ENCODE results near the gene SLC25A47.
"Not testable (repeated sequence)": the region's sequence is repeated elsewhere in the genome, so short reads cannot be mapped to it uniquely, and the experiment has no call there.

SLC25A47 gene

DNA sequence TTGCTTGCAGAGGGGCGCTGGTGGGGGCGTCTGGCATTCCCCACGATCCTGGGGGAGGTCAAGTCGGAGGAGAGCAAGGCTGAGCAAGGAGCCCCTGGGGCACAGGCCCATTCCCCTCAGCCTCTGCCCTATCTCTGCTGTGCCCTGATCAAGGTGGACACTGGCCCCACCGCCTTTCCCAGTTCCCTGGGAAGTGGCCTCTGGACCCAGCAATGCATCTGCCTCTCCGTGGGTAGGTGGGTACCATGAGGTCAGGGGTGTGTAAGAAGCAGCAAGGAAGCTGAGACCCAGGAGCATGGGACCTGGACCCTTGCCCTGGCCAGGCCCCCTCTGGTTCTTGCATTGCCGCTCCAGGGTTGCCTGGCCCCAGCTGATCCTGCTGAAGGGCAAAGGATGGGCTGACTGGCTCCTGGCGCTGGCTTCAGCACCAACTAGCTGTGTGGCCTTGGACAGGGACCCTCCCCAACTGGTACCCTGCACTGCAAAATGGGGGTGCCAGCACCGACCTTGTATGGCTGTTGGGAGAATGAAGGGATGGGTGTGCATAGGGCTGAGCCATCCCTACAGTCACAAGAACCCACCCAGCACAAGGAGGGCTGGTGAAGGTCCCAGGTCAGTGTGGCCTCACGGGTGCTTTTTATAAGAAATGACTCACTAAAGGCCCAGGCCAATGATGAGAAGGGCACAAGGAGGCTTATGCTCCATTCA lies 36.5 kb upstream of the SLC25A47 start:
- Mint-ChIP-seq H3K4me1 (ENCODE audit: low read depth) (peaks cover 6% of the 10 kb centered on the region), H3K4me3 (no peak overlapping the region), H3K36me3 (ENCODE audit: low read depth) (peaks cover under 1% of the 10 kb centered on the region), H3K9me3 (no peaks in the 10 kb centered on the region), H3K27me3 (ENCODE audit: low read depth) (no peaks in the 10 kb centered on the region), H3K27ac (no peak overlapping the region)

GRCh38 chr14:100287202-100287997 lies 35.7 kb upstream of the SLC25A47 start:
- Mint-ChIP-seq H3K4me3 (no peak overlapping the region), H3K4me1 (ENCODE audit: low read depth) (peaks cover 6% of the 10 kb centered on the region), H3K9me3 (no peaks in the 10 kb centered on the region), H3K27ac (no peak overlapping the region), H3K36me3 (ENCODE audit: low read depth) (no peaks in the 10 kb centered on the region), H3K27me3 (ENCODE audit: low read depth) (no peaks in the 10 kb centered on the region)

DNA sequence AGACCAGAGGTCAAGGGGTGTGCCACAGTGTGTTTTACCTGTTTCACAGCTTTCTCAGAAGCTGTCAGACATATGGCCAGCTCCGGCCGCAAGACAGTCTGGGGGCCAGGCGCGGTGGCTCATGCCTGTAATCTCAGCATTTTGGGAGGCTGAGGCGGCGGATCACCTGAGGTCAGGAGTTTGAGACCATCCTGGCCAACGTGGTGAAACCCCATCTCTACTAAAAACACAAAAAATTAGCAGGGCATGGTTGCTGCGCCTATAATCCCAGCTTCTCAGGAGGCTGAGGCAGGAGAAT lies 35.2 kb upstream of the SLC25A47 start:
- H3K36me3 Mint-ChIP-seq (ENCODE audit: low read depth); H3K9me3 Mint-ChIP-seq; H3K4me3 Mint-ChIP-seq; H3K27me3 Mint-ChIP-seq (ENCODE audit: low read depth); H3K27ac Mint-ChIP-seq; H3K4me1 Mint-ChIP-seq (ENCODE audit: low read depth): not testable (repeated sequence)

DNA sequence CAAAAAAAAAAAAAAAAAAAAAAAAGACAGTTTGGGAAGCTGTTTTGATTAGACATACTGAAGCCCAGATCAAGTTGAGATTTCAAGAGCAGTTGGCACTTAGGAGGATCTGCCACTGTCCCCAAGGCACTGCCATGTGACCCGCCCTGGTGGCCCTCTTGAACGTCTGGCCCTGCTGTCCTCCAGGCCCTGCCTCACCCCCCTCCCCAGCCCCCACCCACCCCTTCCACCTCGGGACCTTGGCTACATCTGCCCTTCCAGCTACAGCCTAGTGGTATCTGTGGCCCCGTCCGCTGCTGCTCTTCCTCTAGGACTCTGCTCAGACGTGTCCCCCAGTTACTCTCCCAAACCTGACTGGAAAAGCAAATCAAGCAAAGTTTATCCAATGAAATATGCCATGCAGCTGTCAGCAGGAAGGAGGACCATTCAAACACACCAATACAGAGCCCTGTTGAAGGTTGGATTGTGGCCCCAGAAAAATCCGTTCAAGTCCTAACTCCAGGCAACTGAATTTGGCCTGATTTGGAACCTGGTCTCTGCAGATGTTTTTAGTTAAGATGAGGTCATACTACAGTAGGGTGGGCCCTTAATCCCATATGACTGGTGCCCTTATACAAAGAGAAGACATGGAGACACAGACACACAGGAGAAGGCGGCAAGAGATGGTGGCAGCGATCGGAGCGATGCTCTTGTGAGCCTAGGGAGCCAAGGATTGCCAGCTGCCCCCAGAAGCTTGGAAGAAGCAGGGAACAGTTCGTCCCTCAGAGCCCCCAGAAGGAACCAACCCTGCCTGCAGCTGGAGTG lies 34.6 kb upstream of the SLC25A47 start:
- Mint-ChIP-seq H3K36me3 (ENCODE audit: low read depth) (no peaks in the 10 kb centered on the region), H3K27ac (no peak overlapping the region), H3K27me3 (ENCODE audit: low read depth) (no peaks in the 10 kb centered on the region), H3K4me1 (ENCODE audit: low read depth) (peaks cover 6% of the 10 kb centered on the region), H3K4me3 (no peak overlapping the region), H3K9me3 (no peaks in the 10 kb centered on the region)

DNA sequence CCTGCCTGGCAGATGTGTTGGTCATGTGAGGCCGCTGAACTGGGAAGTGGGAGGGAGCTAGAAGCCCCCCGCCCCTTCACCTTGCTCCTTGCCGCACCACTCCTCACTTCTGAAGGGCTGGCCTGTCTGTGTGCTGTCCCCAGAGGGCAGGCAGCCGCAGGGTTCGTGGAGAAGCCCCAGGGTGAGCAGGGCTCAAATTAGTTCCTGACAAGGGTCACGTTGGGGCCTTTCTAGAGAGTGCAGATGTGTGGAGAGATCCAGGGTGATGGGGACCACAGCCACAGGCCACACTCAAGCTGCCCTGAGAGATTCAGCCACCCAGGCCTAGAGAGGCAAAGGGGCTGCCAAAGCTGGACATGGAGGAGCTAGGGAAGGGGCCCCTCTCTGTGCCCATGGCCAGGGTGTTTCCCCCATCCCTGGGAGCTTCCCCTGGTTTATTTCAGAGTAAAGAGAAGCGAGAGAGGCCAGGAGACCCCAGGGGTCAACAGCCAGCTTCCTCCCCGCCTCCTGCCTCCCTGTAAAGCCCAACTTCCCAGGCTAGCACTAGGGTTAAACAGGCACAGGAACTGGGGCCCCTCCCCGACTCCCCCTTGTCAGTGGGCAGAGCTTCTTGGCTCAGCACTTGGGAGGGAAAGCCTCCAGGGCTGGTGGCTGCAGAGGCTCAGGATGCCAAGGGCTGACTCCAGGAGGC lies 33.1 kb upstream of the SLC25A47 start:
- no peaks in the 10 kb centered on the region for H3K27me3 Mint-ChIP-seq (ENCODE audit: low read depth)
- peaks cover 4% of the 10 kb centered on the region for H3K4me1 Mint-ChIP-seq (ENCODE audit: low read depth)
- no peak overlapping the region for H3K4me3 Mint-ChIP-seq
- H3K9me3 Mint-ChIP-seq: no peaks in the 10 kb centered on the region
- H3K27ac Mint-ChIP-seq: no peak overlapping the region
- no peaks in the 10 kb centered on the region for H3K36me3 Mint-ChIP-seq (ENCODE audit: low read depth)

DNA sequence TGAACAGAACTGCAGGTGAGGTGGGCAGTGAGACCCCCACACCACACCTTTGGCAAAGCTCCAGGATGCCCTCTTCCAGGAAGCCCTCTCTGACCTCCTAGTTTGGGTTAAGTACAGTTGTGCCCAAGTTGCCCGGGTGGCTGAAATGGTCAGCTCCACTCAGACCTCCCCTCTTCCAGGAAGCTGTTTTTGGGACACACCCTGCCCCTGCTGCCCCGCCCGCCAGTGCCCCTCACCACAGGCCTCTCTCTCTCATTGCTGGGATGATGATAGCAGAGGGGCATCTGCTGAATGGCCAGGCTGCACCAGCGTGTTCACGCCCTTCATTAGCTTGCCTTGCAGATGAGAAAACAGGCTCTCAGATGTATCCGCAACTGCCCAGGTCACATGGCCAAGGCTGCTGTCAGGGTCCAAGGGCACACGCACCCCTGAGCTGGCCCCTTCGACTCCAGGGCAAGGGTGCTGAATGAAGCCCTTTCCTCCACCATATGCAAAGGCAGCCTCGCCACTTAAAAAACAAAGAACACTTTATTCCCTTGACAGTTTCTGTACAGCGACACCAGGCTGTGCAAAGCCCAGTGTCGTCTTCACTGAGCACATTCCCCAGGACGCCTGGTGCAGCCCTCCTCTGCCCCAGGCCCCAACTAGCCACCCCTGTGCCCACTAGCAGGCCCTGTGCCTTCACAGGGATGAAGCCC lies 32.4 kb upstream of the SLC25A47 start:
- H3K27me3 Mint-ChIP-seq (ENCODE audit: low read depth): no peaks in the 10 kb centered on the region
- H3K4me1 Mint-ChIP-seq (ENCODE audit: low read depth): peaks cover 4% of the 10 kb centered on the region
- H3K36me3 Mint-ChIP-seq (ENCODE audit: low read depth): no peaks in the 10 kb centered on the region
- H3K9me3 Mint-ChIP-seq: no peaks in the 10 kb centered on the region
- H3K27ac Mint-ChIP-seq: no peak overlapping the region
- H3K4me3 Mint-ChIP-seq: no peak overlapping the region

DNA sequence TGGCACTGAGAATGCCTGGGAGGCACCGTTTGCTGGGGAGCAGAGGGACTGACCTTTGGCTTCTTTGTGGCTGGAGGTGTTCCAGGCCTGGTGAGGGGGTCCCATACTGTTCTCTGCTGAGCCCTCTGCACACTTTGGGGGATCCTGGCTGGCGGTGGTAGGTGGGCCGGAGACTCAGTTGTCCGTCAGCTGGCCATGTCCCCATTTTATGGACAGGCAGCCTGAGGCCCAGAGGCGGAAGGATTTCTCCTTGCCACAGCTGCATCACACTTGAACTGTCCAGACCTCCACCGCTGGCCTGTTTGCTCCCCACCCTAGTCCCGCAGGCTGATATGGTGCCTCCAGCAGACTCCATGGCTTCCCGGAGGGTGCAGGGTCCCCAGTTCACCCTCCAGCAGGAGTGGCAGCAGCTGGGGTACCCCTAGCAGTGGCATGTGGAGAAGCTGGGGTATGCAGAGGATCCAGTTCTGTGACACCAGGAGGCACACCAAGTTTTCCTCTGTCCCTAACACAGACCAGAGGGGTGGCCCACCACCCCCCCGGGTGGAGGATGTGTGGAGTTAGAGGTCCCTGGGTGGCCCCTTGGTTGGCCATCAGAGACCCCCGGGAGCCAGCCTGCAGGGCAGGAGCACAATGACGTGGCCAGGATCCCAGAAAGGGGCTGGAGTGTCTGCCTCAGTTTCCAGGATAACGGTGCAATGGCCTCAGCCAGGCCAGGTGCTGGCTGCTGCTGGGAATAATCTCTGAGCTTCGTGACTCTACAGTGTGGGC lies 31.6 kb upstream of the SLC25A47 start:
- Mint-ChIP-seq H3K4me3 (no peak overlapping the region), H3K4me1 (ENCODE audit: low read depth) (peaks cover 1% of the 10 kb centered on the region), H3K27ac (no peak overlapping the region), H3K9me3 (no peaks in the 10 kb centered on the region), H3K27me3 (ENCODE audit: low read depth) (no peaks in the 10 kb centered on the region), H3K36me3 (ENCODE audit: low read depth) (no peaks in the 10 kb centered on the region)

- Mint-ChIP-seq H3K4me1 (ENCODE audit: low read depth) (peaks cover 1% of the 10 kb centered on the region), H3K4me3 (no peak overlapping the region), H3K27ac (no peak overlapping the region), H3K36me3 (ENCODE audit: low read depth) (peaks cover 4% of the 10 kb centered on the region), H3K9me3 (no peaks in the 10 kb centered on the region), H3K27me3 (ENCODE audit: low read depth) (no peaks in the 10 kb centered on the region)
These were observed 30.8 kb upstream of the SLC25A47 start for GRCh38 chr14:100292301-100292775.

DNA sequence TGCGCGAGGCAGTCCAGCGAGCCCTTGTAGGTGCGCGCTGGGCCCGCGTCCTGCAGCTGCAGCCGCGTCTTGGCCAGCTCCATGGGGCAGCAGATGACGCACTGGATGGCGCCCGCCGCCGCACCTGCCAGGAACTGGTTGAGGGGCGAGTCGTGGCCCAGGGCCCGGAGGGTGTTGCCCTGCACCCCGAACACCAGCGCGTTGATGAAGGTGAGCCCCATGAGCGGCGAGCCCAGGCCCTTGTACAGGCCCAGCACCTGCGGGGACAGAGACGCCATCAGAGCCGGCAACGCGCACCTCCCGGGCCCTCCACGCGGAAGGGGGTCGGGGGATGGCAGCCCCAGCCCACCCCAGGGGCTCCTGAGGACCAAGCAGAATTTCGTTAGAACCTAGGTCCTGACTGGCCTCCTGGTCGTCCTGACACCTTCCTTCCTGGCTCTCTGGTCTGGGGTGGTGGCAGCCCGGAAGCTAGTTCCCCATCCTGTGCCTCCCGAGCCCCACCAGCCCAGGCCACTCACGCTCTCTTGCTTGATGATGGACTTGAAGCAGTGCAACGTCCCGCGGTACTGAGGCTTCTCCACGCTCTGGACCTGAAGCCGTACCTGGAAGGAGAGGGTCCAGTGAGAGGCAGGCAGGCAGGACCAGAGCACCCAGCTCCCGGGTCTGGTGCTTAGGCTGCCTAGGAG lies 30.2 kb upstream of the SLC25A47 start:
- Mint-ChIP-seq H3K4me3 (no peak overlapping the region), H3K4me1 (ENCODE audit: low read depth) (peaks cover 1% of the 10 kb centered on the region), H3K9me3 (no peaks in the 10 kb centered on the region), H3K27ac (no peak overlapping the region), H3K27me3 (ENCODE audit: low read depth) (no peaks in the 10 kb centered on the region), H3K36me3 (ENCODE audit: low read depth) (peaks cover 4% of the 10 kb centered on the region)

DNA sequence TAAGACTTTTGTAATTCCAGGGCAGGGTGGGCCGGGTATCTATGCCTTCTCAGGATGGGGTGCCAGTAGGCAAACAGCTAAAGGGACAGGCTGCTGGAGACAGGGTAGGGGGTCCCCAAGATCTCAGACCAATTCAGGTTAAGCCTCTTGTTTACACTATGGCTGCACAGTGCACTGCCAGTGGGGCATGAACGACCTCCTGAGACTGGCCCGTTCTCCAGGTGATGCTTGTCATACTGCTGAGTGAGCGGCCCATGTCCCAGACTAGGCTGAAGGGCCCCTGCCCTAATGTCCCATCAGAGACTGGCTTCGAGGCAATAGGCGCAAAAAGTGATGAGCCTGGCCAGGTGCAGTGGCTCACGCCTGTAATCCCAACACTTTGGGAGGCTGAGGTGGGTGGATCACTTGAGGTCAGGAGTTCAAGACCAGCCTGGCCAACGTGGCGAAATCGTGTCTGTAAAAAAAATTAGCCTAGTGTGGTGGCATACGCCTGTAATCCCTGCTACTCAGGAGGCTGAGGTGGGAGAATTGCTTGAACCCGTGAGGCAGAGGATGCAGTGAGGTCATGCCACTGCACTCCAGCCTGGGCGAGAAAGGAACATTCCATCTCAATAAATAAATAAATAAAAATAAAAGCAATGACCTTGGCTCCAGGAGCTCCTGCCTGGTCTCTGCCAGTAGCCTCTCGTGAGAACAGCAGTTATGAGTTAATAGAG lies 29.5 kb upstream of the SLC25A47 start:
- Mint-ChIP-seq H3K27me3 (ENCODE audit: low read depth) (no peaks in the 10 kb centered on the region), H3K36me3 (ENCODE audit: low read depth) (peaks cover 4% of the 10 kb centered on the region), H3K27ac (no peak overlapping the region), H3K9me3 (no peaks in the 10 kb centered on the region), H3K4me1 (ENCODE audit: low read depth) (peaks cover 1% of the 10 kb centered on the region), H3K4me3 (no peak overlapping the region)

GRCh38 chr14:100294213-100294962 lies 28.8 kb upstream of the SLC25A47 start:
- no peaks in the 10 kb centered on the region for H3K27me3 Mint-ChIP-seq (ENCODE audit: low read depth)
- peaks cover 4% of the 10 kb centered on the region for H3K36me3 Mint-ChIP-seq (ENCODE audit: low read depth)
- H3K9me3 Mint-ChIP-seq: no peaks in the 10 kb centered on the region
- H3K4me1 Mint-ChIP-seq (ENCODE audit: low read depth): peaks cover 1% of the 10 kb centered on the region
- H3K4me3 Mint-ChIP-seq: no peak overlapping the region
- H3K27ac Mint-ChIP-seq: no peak overlapping the region

GRCh38 chr14:100294963-100295330 lies 28.2 kb upstream of the SLC25A47 start:
- H3K36me3 Mint-ChIP-seq (ENCODE audit: low read depth): peaks cover 4% of the 10 kb centered on the region
- H3K27me3 Mint-ChIP-seq (ENCODE audit: low read depth): no peaks in the 10 kb centered on the region

More at GRCh38 chr14:100294963-100295330, 28.2 kb upstream of the SLC25A47 start:
- Mint-ChIP-seq H3K4me1 (ENCODE audit: low read depth) (peaks cover 1% of the 10 kb centered on the region), H3K27ac (no peak overlapping the region), H3K9me3 (no peaks in the 10 kb centered on the region), H3K4me3 (no peak overlapping the region)
